NCI-H2107 treated with DMSO at 0.1 percent for 48 hours (cell line): Measurements from ENCODE around the gene AP4E1.
"Not testable (repeated sequence)": the region's sequence is repeated elsewhere in the genome, so short reads cannot be mapped to it uniquely, and the experiment has no call there.

ENCODE experiments used
- DNase-seq: peaks from one replicate; lab custom pipeline; 2025; ENCODE audit not compliant: unreplicated experiment; lab: John Stamatoyannopoulos, UW

AP4E1 gene

DNA sequence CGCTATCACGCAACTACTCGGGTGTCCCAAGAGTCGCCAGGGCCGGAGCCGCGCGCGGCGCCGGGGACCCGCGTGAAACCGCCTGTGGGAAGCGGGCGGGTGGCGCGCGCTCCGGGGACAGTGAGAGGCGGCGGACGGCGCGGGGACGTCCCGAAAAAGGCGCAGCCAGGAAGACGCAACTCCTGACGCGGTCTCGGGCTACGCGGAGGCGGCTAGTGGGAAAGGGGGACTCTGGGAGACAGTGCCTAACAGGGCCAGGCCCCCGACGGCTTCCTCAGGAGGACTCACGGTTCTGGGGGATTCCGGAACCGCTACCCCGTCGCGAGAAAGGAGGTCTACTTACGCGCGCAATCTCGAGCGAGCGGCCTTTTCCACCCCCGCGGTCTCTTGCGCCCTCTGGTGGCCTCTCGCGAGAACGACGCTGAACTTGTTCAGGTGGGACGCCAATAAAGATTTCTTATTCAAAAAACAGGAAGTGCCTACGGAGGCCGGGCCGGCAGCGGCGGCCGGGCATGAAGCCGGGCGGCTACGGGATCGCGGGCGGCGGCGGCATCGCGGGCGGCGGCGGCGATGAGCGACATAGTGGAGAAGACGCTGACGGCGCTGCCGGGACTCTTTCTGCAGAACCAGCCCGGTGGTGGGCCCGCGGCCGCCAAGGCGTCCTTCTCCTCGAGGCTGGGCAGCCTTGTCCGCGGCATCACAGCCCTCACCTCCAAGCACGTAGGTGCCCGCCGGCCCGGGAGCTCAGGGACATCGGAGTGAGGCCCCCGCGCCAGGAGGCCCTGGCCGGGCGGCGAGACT, at the start of gene AP4E1:
Gene AP4E1, plus strand, starts transcription at position 475 of the 801 bp plus-strand sequence. Its CDS starts 96 bp downstream, at position 571.
- DNase-seq, result peak; percentile 50

DNA sequence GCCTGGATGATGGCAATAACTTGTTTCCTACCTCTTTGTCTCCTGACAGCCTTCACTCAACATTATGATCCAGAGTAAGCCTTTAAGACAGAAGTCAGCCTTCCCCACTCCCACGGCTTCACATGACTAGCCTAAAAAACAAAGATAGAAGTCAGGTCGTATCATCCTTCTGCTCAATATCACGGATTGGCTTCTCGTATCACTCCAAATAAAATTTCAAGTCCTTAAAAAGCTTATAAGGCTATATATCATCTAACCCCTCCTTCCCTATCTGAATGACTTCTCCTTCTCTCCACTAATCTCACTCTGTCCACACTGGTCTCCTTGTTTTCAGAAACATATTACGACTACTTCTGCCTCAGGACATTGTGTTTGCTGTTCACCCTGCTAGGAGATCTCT, 47.7 kb upstream of the AP4E1 start:
- no peak for DNase-seq

- no peak for DNase-seq
These were observed 45.9 kb upstream of the AP4E1 start for GRCh38 chr15:50862553-50862952.

DNA sequence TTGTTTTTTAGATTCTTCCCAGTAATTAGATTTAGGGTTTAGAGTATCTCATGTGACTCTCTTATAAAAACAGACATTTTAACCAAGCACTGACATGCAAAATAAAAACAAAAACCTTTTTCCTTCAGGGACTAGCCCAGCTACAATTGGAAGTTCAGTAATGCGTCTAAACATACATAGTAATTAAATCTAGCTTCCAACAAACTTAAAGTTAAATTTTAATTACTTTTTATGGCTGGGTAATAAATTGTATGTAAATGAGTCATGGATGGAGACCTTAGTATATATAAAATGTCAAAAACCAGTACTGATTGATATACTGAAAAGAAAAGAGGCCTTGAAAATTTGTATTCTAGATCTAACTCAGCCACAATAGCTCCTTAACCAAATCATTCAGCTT, 43.6 kb upstream of the AP4E1 start:
- no peak for DNase-seq

GRCh38 chr15:50865515-50866353, 42.7 kb upstream of the AP4E1 start:
- no peak for DNase-seq

- no peak for DNase-seq
These were observed 36.7 kb upstream of the AP4E1 start for GRCh38 chr15:50871832-50872231.

DNA sequence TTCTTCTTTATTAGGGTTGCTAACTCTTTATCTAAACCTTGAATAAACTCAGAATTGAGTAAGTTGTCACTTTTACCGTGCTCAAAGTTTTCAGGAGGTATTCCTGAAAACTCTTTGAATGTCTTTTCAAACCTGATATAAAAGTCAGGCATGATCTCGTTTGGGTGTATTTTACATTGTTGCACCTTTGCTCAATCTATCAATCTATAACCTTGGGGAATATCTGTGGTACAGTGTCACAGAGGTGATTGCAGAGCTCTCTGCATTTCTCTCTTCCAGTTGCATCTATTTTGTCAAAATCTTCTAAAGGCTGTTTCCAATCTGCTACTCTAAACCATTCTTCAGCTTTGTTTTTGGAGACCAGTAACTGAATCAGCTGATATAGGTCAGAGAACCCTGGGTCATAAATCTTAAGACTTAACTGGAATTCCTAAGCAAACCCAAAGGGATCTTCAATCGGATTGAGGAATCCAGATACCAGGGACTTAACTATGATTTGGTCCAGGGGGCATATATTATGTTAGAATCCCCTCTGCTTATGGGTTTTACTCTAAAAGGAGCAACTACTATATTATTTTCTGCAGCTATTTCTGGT, 35.6 kb upstream of the AP4E1 start:
- DNase-seq, result no peak

- DNase-seq, result no peak
These were observed 34.5 kb upstream of the AP4E1 start for GRCh38 chr15:50873935-50874361.

GRCh38 chr15:50875238-50875637, 33.2 kb upstream of the AP4E1 start:
- not testable (repeated sequence) for DNase-seq

- no peak for DNase-seq
These were observed 32.1 kb upstream of the AP4E1 start for GRCh38 chr15:50876260-50876988.

DNA sequence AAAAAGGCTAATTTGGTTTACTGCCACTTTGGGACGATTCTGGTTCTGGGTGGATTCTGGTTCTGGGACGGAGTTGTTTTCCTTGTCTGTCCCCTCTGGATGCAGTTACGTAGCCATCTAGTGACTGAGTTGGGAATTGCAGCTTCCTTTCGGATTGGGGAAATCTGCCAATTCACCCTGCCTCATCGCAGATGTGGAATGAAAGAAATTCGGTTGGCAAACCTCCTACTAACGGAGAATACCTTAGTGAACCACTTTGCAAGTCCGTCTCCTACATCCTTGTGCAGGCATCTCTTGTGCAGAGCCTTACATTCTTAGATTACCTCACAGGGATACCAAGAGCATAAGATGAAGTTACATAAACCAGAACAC, 31.5 kb upstream of the AP4E1 start:
- DNase-seq, result peak; percentile 47

DNA sequence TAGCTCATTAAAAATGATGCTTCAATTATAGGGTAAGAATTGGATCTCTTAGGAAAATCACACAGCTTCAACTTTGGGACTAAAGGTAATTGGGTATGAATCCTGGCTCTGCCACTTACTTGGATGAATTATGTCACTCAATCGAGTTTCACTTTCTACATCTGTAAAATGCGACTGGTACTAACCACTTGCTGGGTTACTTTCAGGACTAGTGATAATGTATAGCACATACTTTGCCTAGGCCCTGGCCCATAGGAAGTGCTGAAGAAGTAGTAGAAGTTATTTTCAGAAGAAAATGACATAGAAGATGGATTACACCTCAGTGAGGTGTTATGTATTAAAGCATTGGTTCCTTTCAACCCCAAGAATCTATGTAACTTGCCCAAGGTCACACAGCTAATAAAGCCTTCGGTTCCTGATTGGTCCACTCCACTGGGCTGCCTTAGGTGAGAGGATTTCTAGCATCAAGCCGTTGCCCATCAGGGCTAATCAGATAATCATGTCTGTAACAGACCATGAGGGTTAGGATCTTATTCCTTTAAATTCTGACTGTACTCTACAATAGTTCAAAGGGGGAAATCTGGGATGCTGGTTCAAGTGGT, 29.4 kb upstream of the AP4E1 start:
- no peak for DNase-seq

DNA sequence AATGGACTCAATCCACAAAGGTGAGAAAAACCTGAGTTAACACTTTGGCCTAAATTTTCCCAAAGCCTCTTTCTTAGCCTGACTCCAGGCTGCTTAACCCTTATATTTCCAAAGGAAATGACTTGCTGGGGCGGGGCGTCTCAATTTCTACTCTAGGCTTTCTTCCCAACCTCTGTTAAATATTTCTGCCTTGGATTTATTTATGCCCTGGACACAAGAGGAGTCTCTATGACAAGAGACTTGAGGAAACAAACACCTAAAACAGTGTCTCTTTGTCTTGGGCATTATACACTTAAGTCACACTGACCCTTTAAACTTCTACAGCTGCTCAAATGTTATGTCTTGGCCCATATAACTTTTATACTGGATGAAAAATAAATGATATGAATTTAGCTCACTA, 28.3 kb upstream of the AP4E1 start:
- DNase-seq, result no peak

- no peak for DNase-seq
These were observed 27.8 kb upstream of the AP4E1 start for GRCh38 chr15:50880651-50881114.

- DNase-seq, result no peak
These were observed 27.1 kb upstream of the AP4E1 start for GRCh38 chr15:50881121-50882048.

DNA sequence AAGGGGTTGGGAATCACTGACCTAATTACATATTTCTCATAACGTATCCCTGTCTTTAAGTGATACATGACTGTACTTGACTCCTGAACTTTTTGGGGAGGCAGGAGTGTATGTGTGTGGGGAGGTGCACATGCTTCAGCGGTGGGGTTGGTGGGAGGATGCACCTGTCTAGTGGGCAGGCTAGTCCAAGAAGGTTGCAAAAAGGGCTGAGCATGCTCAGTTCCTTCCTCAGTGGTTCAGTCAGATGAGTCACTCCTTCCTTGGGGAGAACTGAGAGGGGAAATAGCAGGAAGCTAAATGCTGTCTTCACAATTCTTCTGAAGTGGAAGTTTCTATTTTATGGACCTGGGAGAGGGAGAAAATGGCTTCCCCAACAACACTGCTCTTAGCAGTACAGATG, 24.6 kb upstream of the AP4E1 start:
- DNase-seq, result no peak

DNA sequence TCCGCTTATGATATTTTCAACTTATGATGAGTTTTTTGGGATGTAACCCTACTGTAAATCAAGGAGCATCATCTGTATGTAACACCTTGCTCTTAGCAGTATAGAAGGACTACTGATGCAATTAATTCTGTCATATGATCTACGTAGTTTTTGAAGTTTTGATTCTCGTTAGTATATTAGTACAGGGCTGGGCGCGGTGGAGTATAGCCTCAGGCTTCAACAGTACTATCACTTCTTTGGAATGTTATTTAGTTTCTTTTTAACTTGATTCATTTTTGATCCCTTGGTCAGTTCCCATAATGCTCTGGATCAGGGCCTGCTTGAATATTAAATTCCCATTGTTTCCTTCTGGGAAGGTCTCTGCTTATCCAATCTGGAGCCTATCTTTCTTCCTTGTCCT, 23.9 kb upstream of the AP4E1 start:
- DNase-seq, result no peak

GRCh38 chr15:50886139-50886467, 22.4 kb upstream of the AP4E1 start:
- DNase-seq, result no peak

DNA sequence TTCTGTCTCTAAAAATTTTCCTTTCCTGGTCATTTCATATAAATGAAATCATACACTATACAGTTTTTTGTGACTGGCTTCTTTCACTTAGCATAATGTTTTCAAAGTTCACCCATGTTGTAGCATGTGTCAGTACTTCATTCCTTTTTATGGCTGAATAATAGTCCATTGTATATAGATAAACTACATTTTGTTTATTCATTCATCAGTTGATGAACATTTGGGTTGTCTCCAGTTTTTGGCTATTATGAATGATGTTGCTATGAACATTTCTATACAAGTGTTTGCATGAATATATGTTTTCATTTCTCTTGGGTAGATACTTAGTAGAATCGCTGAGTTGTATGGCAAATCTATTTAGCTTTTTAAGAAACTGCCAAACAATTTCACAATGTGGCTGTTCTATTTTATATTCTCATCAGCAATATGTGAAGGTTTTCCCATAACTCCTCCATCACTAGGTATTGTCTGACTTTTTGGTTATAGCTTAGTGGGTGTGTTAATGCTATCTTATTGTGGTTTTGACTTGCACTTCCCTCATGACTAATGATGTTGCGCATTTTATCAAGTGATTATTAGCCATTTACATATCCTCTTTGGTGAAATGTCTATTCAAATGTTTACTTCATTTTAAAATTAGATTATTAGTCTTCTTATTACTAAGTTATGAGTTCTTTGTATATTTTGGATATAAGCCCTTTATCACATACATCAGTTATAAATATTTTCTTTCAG, 21.7 kb upstream of the AP4E1 start:
- no peak for DNase-seq
